GM23338 (cell line): ENCODE data around the gene CWC15. TPM values are rescaled to one million over a fixed set of nuclear protein-coding genes. Genes with fewer than 3 reads are reported as not detected.

Experiments
- ATAC-seq: fragments of 200-7000 bp; cut with Tn5 transposase; 3 replicates; pipeline ENCODE4 v1.9.1; 2020
- DNase-seq: peaks from one replicate; pipeline ENCODE4 v3.0.0-alpha.2; 2015; ENCODE audit warnings: low spot score
- H2AFZ ChIP-seq: fragments of 200-600 bp; sonication (generic); 2 replicates; pipeline ENCODE4 v1.8.0; 2016; ENCODE audit warnings: antibody characterized with exemption, mild to moderate bottlenecking, moderate library complexity
- H3F3A ChIP-seq: fragments of 200-600 bp; sonication (generic); replicated peaks from 2 replicates; pipeline ENCODE4 v1.8.0; 2017; ENCODE audit warnings: antibody characterized with exemption, mixed run types, low read depth
- H3K27ac ChIP-seq: fragments of 200-600 bp; sonication (generic); 2 replicates; pipeline ENCODE4 v1.6.1; 2016; ENCODE audit warnings: low read depth
- H3K27me3 ChIP-seq: fragments of 200-600 bp; sonication (generic); 2 replicates; pipeline ENCODE4 v1.8.0; 2016; ENCODE audit warnings: mild to moderate bottlenecking, mixed run types, moderate library complexity; ENCODE audit not compliant: insufficient read depth
- H3K36me3 ChIP-seq: fragments of 200-600 bp; sonication (generic); 2 replicates; pipeline ENCODE4 v1.8.0; 2016; ENCODE audit warnings: mild to moderate bottlenecking; ENCODE audit not compliant: insufficient read depth
- H3K4me1 ChIP-seq: fragments of 200-600 bp; sonication (generic); 2 replicates; pipeline ENCODE4 v1.8.0; 2016; ENCODE audit warnings: mild to moderate bottlenecking, moderate library complexity; ENCODE audit not compliant: insufficient read depth
- H3K4me2 ChIP-seq: fragments of 200-600 bp; sonication (generic); 2 replicates; pipeline ENCODE4 v1.7.1; 2017; ENCODE audit warnings: mixed run types
- H3K4me3 ChIP-seq: fragments of 200-600 bp; sonication (generic); 2 replicates; pipeline ENCODE4 v1.6.1; 2016; ENCODE audit warnings: mixed run types
- H3K79me2 ChIP-seq: fragments of 200-600 bp; sonication (generic); replicated peaks from 2 replicates; pipeline ENCODE4 v1.8.0; 2017; ENCODE audit warnings: mild to moderate bottlenecking; ENCODE audit not compliant: insufficient read depth
- H3K9me2 ChIP-seq: fragments of 200-600 bp; sonication (generic); 2 replicates; pipeline ENCODE4 v1.8.0; 2017; ENCODE audit not compliant: insufficient read depth
- H4K20me1 ChIP-seq: fragments of 200-600 bp; sonication (generic); replicated peaks from 2 replicates; pipeline ENCODE4 v1.8.0; 2017; ENCODE audit warnings: mild to moderate bottlenecking; ENCODE audit not compliant: insufficient read depth
- H3K27ac Mint-ChIP-seq: 2 replicates; pipeline ENCODE4 v1.8.0; 2020; ENCODE audit warnings: inconsistent platforms, mild to moderate bottlenecking, moderate library complexity, mixed read lengths
- H3K27me3 Mint-ChIP-seq: 3 replicates; pipeline ENCODE4 v1.8.0; 2022; ENCODE audit warnings: low read depth, mild to moderate bottlenecking, moderate library complexity, mixed read lengths, inconsistent platforms; ENCODE audit not compliant: insufficient read depth, poor library complexity
- H3K36me3 Mint-ChIP-seq: 3 replicates; pipeline ENCODE4 v1.8.0; 2021; ENCODE audit warnings: low read depth, mild to moderate bottlenecking, inconsistent platforms, moderate library complexity, mixed read lengths
- H3K4me1 Mint-ChIP-seq: 3 replicates; pipeline ENCODE4 v1.8.0; 2020; ENCODE audit warnings: mild to moderate bottlenecking, inconsistent platforms, mixed read lengths
- H3K4me3 Mint-ChIP-seq: 3 replicates; pipeline ENCODE4 v1.8.0; 2021; ENCODE audit warnings: moderate library complexity, mild to moderate bottlenecking, inconsistent platforms, mixed read lengths
- H3K9me3 Mint-ChIP-seq: 3 replicates; pipeline ENCODE4 v1.8.0; 2020; ENCODE audit warnings: moderate library complexity, mild to moderate bottlenecking, inconsistent platforms, mixed read lengths
- CREB1 ChIP-seq: fragments of 250-450 bp; sonication (Bioruptor Pico); IDR thresholded peaks from 2 replicates; pipeline ENCODE4 v1.5.0; 2020; ENCODE audit warnings: low read depth, mild to moderate bottlenecking, moderate library complexity
- POLR2AphosphoS5 ChIP-seq: IDR thresholded peaks from 2 replicates; pipeline ENCODE4 v1.6.1; 2016; ENCODE audit warnings: antibody characterized with exemption, low read depth
- STAT1 ChIP-seq: IDR thresholded peaks from one replicate; pipeline ENCODE4 v1.6.1; 2016; ENCODE audit warnings: antibody characterized with exemption; ENCODE audit not compliant: unreplicated experiment
- ZNF331 ChIP-seq: fragments of 250-450 bp; sonication (Bioruptor Pico); IDR thresholded peaks from 2 replicates; pipeline ENCODE4 v1.5.0; 2020; ENCODE audit warnings: low read depth, mild to moderate bottlenecking, moderate library complexity
- polyA plus RNA-seq: library from polyadenylated mRNA; unstranded; fragments of >200 nt; fragmentation: Nextera tagmentation; extraction: Ambion mirVana; gene quantifications from 2 replicates; pipeline ENCODE4 v1.2.1, GENCODE V29; 2016
- total RNA-seq: library from RNA; depleted of rRNA; stranded (reverse); fragments of >200 nt; shearing (Covaris generic); gene quantifications from 2 replicates; pipeline ENCODE4 v1.2.3, GENCODE V29; 2014
- TF ChIP-seq, protein P1 (sequence below): fragments of 250-450 bp; sonication (Bioruptor Pico); IDR thresholded peaks from 2 replicates; pipeline ENCODE4 v1.5.0; 2020; ENCODE audit warnings: mild to moderate bottlenecking, moderate library complexity
- TF ChIP-seq, protein P2 (sequence below): IDR thresholded peaks from 2 replicates; pipeline ENCODE4 v1.6.1; 2016; ENCODE audit warnings: antibody characterized with exemption

Gene CWC15
- total and polyA plus RNA-seq, 2 experiments from 2014 or later: 31.9 to 168 TPM

DNA sequence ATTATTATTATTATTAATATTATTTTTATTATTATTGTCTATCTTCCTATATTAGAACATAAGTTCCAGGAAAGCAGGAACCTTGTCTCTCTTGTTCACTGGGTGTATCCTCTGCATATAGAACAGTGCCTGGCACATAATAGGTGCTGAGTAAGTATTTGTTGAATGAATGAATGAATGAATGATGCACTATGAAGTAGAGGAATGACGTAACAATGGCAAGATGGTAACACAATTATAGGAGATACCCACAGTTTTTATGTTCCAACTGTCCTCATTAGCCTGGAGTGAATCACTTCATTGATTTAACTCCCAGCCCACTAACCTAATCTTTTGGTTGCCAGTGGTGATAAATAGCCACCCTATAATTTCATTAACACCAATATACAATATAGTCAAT lies 2.2 kb upstream of the CWC15 start (continued):
- TF ChIP-seq, protein P1, sequence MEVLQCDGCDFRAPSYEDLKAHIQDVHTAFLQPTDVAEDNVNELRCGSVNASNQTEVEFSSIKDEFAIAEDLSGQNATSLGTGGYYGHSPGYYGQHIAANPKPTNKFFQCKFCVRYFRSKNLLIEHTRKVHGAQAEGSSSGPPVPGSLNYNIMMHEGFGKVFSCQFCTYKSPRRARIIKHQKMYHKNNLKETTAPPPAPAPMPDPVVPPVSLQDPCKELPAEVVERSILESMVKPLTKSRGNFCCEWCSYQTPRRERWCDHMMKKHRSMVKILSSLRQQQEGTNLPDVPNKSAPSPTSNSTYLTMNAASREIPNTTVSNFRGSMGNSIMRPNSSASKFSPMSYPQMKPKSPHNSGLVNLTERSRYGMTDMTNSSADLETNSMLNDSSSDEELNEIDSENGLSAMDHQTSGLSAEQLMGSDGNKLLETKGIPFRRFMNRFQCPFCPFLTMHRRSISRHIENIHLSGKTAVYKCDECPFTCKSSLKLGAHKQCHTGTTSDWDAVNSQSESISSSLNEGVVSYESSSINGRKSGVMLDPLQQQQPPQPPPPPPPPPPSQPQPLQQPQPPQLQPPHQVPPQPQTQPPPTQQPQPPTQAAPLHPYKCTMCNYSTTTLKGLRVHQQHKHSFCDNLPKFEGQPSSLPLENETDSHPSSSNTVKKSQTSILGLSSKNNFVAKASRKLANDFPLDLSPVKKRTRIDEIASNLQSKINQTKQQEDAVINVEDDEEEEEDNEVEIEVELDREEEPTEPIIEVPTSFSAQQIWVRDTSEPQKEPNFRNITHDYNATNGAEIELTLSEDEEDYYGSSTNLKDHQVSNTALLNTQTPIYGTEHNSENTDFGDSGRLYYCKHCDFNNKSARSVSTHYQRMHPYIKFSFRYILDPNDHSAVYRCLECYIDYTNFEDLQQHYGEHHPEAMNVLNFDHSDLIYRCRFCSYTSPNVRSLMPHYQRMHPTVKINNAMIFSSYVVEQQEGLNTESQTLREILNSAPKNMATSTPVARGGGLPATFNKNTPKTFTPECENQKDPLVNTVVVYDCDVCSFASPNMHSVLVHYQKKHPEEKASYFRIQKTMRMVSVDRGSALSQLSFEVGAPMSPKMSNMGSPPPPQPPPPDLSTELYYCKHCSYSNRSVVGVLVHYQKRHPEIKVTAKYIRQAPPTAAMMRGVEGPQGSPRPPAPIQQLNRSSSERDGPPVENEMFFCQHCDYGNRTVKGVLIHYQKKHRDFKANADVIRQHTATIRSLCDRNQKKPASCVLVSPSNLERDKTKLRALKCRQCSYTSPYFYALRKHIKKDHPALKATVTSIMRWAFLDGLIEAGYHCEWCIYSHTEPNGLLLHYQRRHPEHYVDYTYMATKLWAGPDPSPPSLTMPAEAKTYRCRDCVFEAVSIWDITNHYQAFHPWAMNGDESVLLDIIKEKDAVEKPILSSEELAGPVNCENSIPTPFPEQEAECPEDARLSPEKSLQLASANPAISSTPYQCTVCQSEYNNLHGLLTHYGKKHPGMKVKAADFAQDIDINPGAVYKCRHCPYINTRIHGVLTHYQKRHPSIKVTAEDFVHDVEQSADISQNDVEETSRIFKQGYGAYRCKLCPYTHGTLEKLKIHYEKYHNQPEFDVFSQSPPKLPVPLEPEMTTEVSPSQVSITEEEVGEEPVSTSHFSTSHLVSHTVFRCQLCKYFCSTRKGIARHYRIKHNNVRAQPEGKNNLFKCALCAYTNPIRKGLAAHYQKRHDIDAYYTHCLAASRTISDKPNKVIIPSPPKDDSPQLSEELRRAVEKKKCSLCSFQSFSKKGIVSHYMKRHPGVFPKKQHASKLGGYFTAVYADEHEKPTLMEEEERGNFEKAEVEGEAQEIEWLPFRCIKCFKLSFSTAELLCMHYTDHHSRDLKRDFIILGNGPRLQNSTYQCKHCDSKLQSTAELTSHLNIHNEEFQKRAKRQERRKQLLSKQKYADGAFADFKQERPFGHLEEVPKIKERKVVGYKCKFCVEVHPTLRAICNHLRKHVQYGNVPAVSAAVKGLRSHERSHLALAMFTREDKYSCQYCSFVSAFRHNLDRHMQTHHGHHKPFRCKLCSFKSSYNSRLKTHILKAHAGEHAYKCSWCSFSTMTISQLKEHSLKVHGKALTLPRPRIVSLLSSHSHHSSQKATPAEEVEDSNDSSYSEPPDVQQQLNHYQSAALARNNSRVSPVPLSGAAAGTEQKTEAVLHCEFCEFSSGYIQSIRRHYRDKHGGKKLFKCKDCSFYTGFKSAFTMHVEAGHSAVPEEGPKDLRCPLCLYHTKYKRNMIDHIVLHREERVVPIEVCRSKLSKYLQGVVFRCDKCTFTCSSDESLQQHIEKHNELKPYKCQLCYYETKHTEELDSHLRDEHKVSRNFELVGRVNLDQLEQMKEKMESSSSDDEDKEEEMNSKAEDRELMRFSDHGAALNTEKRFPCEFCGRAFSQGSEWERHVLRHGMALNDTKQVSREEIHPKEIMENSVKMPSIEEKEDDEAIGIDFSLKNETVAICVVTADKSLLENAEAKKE (CRISPR knock-in tag): no peak
- TF ChIP-seq ZNF331 (CRISPR knock-in tag) (no peak), STAT1 (no peak), POLR2AphosphoS5 (no peak)

DNA sequence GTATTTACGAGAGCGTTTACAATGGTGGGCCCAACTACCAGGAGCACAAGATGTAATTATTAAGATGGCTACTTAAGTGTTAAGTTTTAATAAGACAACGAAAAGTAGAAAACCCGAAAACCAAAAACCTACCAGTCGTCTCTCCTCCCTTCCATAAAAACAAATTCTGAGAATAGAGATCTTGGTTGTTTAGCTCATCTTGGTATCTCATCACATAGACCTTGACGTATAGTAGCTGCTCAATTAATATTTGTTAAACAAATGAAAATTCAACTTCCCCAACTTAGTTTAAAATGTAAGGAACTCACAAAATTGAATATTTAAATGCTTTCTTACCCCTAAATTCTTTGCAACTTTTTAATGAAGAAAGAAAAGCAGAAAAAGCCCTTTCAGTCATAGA lies 822 bp upstream of the CWC15 start:
- no peak for TF ChIP-seq CREB1 (CRISPR knock-in tag)
- TF ChIP-seq, protein P2, sequence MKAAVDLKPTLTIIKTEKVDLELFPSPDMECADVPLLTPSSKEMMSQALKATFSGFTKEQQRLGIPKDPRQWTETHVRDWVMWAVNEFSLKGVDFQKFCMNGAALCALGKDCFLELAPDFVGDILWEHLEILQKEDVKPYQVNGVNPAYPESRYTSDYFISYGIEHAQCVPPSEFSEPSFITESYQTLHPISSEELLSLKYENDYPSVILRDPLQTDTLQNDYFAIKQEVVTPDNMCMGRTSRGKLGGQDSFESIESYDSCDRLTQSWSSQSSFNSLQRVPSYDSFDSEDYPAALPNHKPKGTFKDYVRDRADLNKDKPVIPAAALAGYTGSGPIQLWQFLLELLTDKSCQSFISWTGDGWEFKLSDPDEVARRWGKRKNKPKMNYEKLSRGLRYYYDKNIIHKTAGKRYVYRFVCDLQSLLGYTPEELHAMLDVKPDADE: no peak
- Histone ChIP-seq H3K27me3 (no peaks in the 10 kb centered on the region), H3K4me1 (no peaks in the 10 kb centered on the region), H3K9me2 (no peaks in the 10 kb centered on the region), H2AFZ (peak overlapping the region; percentile 90; the same call in 1 of the 2 replicates), H3K4me2 (peak overlapping the region; percentile 76), H3K79me2 (peaks cover 14% of the 10 kb centered on the region), H3K36me3 (peaks cover 24% of the 10 kb centered on the region), H3K4me3 (peak overlapping the region; percentile 74), H4K20me1 (no peaks in the 10 kb centered on the region), H3K27ac (no peak overlapping the region), H3F3A (no peaks in the 10 kb centered on the region; the same call in 1 of the 2 replicates)
- Mint-ChIP-seq H3K36me3 (peaks cover 23% of the 10 kb centered on the region; the same call in 2 of the 3 replicates), H3K27ac (peak overlapping the region; percentile 94; the same call in 1 of the 2 replicates), H3K27me3 (peaks cover 2% of the 10 kb centered on the region), H3K4me3 (peak overlapping the region; percentile 95), H3K4me1 (no peaks in the 10 kb centered on the region), H3K9me3 (no peaks in the 10 kb centered on the region)
- no peak for ATAC-seq
- no peak for DNase-seq
